Psoas muscle (tissue), 8 donors: ENCODE results near the gene SPECC1L. TPM values are rescaled to one million over a fixed set of nuclear protein-coding genes. Genes with fewer than 3 reads are reported as not detected.

Experiments used
- ATAC-seq, 4 donors: fragments of 200-7000 bp; cut with Tn5 transposase; one replicate each; pipeline ENCODE4 v1.9.1; 2020; ENCODE audit warnings: moderate library complexity in 3 of 4, mild to moderate bottlenecking in 2 of 4
- DNase-seq, 2 donors: peaks; one replicate each; pipeline ENCODE4 v3.0.0-alpha.2; 2020
- H3K27ac ChIP-seq: fragments of 200-600 bp; one replicate; pipeline ENCODE4 v1.8.0; 2022
- H3K27me3 ChIP-seq, 3 donors: fragments of 200-600 bp in 1 of 3; one replicate each; pipeline versions ENCODE4 v1.6.1 to v1.8.0; 2013 to 2022; ENCODE audit warnings: low read length in 2 of 3, mild to moderate bottlenecking in 2 of 3, moderate library complexity in 1 of 3; ENCODE audit not compliant: insufficient read depth in 3 of 3
- H3K36me3 ChIP-seq, 2 donors: fragments of 200-600 bp in 1 of 2; one replicate each; pipeline versions ENCODE4 v1.6.1 to v1.8.0; 2013 to 2022; ENCODE audit warnings: low read depth in 1 of 2, mild to moderate bottlenecking in 1 of 2, moderate library complexity in 1 of 2; ENCODE audit not compliant: insufficient read depth in 1 of 2
- H3K4me1 ChIP-seq: fragments of 200-600 bp; one replicate; pipeline ENCODE4 v1.8.0; 2022
- H3K4me3 ChIP-seq: fragments of 200-600 bp; one replicate; pipeline ENCODE4 v1.8.0; 2022; ENCODE audit warnings: mild to moderate bottlenecking
- H3K9me3 ChIP-seq: fragments of 200-600 bp; one replicate; pipeline ENCODE4 v1.8.0; 2022
- CTCF ChIP-seq: fragments of 200-600 bp; IDR thresholded peaks from one replicate; pipeline ENCODE4 v1.8.0; 2022; ENCODE audit warnings: antibody characterized with exemption
- WGBS, 3 donors: extraction: QIAGEN DNeasy Blood & Tissue Kit; methylation state at CpG; one replicate each; pipeline versions ENCODE4 v1.1.6 to v1.1.7; 2013; 5-methylcytosine and 5-hydroxymethylcytosine counted together
- intact Hi-C, 2 donors: fragments of 100-400 bp; cut with DNase I; formaldehyde crosslinking; loops; one replicate each; pipeline versions ENCODE4 v1.11.0 to v1.14.2; 2022
- polyA plus RNA-seq, 3 donors: library from polyadenylated mRNA; stranded (reverse); fragments of 200-250 nt; gene quantifications; one replicate each; pipeline ENCODE4 v1.2.3, GENCODE V29; 2013
- total RNA-seq, 4 donors: library from RNA; stranded (reverse); fragmentation: NEBNext Ultra II Directional in 2 of 4; extraction: Animal tissue kit (Norgen Biotek cat#: 25700) in 2 of 4; gene quantifications; one replicate each; pipeline versions ENCODE4 v1.2.1 to v1.2.4, GENCODE V29; 2021 to 2023
- donor health status: healthy with polysubstance abuse.
- donor health status: DM: no; HTN: no; CAD: no; lungs with moderate emphysema.
- donor health status: Bipolar disorder and iron deficiency.
- donor health status: healthy.
- donor health status: DM: yes; HTN: yes; CAD: no.
- donor health status: DM: no; HTN: no; CAD: no.
- donor health status: DM: no; HTN: no; CAD: no.
- donor health status: DM: yes; HTN: yes; CAD: no.

SPECC1L gene
- total and polyA plus RNA-seq, 7 donors: 6.8 to 29.9 (median 23.6) TPM

- Histone ChIP-seq H3K27ac (peak overlapping the region; percentile 76), H3K4me3 (no peak overlapping the region), H3K4me1 (peaks cover 39% of the 10 kb centered on the region), H3K36me3 (no peaks in the 10 kb centered on the region), H3K27me3 (no peaks in the 10 kb centered on the region), H3K9me3 (no peaks in the 10 kb centered on the region)
- ATAC-seq: no peak
- no peak for TF ChIP-seq CTCF
- no peak for DNase-seq
- WGBS, 3 donors: 94 to 96% (median 95%) methylated on average over 3 of the region's 3 CpGs
- intact Hi-C loops: no loop called here
Observed at GRCh38 chr22:24403346-24403745, 132.7 kb downstream of the SPECC1L start.

DNA sequence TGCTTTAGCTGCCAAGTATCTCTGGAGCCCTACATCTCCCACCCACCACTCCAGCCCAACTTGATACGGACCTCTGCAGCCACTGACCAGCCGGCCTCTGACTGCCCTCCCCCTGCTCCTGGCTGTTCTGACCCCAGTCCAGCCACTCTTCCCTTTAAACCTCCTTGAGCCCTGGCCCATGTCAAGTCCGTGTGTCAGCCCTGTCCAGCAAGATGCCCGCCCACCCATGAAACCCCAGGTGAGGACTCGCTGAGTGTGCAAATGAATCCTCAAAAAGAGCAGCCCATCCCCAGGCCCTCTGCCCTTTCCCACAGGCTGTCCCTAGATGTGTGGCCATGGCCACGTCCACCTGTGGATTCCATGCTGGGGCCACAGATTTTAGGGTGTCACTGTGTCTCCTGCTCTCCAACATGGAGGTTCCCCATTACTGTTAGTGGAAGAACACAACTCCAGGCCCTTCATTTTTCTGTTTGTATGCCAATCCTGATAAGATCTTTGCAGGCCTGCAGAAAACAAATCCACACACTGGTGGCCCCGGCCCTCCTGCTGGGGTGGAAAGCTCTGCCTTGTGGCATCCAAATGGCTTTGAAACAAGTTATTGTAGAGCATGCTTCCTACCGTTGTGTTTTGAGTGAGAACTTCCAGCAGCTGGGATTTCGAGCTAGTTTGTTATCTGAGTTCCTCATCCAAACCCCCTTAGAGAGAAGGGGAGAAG, 134.1 kb downstream of the SPECC1L start:
- H3K4me3 ChIP-seq: no peak overlapping the region
- ATAC-seq: no peak
- intact Hi-C loops: no loop called here

DNA sequence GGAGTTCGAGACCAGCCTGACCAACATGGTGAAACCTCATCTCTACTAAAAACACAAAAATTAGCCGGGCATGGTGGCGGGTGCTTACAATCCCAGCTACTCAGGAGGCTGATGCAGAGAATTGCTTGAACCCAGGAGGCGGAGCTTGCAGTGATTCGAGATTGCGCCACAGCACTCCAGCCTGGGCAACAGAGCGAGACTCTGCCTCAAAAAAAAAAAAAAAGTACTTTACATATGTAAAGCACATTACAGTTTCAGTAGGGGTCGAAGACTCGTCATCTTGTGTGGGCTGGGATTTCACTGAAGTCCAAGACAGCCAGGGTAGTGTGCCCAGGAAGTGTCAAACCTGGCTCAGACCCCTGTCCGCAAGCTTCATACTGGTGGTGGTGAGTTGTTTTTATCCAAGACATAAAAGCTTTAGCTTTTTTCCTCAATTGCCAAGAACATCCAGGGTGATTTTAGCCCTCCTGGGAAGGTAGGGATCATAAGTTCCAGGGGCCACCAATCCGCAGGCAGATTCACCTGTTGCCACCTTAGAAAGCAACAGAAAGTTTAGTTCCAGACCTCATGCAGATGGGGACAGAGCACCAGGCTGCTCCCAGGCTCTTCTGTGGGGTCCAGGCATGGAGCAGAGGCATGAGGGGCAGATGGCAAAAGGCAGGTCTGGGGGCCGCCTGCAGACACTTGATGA, 135.1 kb downstream of the SPECC1L start:
- no peaks in the 10 kb centered on the region for H3K27me3 ChIP-seq
- no peak overlapping the region for H3K4me3 ChIP-seq
- no peaks in the 10 kb centered on the region for H3K36me3 ChIP-seq
- ATAC-seq (no peak), DNase-seq (peak in 1 of 2 donors; percentile 31)
- intact Hi-C loops: no loop called here
- 96 to 97% (median 97%) methylated on average over 12 of the region's 12 CpGs for WGBS, 3 donors
- no peak overlapping the region for H3K27ac ChIP-seq
- H3K9me3 ChIP-seq: no peaks in the 10 kb centered on the region
- no peak for TF ChIP-seq CTCF
- peaks cover 26% of the 10 kb centered on the region for H3K4me1 ChIP-seq

More for the DNA sequence above, 134.1 kb downstream of the SPECC1L start:
- no peaks in the 10 kb centered on the region for H3K9me3 ChIP-seq
- 79 to 86% (median 83%) methylated on average over 9 of the region's 9 CpGs for WGBS, 3 donors
- H3K4me1 ChIP-seq: peaks cover 37% of the 10 kb centered on the region
- no peak for TF ChIP-seq CTCF
- no peak overlapping the region for H3K27ac ChIP-seq
- H3K27me3 ChIP-seq: no peaks in the 10 kb centered on the region
- no peaks in the 10 kb centered on the region for H3K36me3 ChIP-seq
- peak in 1 of 2 donors; percentile 23 for DNase-seq

DNA sequence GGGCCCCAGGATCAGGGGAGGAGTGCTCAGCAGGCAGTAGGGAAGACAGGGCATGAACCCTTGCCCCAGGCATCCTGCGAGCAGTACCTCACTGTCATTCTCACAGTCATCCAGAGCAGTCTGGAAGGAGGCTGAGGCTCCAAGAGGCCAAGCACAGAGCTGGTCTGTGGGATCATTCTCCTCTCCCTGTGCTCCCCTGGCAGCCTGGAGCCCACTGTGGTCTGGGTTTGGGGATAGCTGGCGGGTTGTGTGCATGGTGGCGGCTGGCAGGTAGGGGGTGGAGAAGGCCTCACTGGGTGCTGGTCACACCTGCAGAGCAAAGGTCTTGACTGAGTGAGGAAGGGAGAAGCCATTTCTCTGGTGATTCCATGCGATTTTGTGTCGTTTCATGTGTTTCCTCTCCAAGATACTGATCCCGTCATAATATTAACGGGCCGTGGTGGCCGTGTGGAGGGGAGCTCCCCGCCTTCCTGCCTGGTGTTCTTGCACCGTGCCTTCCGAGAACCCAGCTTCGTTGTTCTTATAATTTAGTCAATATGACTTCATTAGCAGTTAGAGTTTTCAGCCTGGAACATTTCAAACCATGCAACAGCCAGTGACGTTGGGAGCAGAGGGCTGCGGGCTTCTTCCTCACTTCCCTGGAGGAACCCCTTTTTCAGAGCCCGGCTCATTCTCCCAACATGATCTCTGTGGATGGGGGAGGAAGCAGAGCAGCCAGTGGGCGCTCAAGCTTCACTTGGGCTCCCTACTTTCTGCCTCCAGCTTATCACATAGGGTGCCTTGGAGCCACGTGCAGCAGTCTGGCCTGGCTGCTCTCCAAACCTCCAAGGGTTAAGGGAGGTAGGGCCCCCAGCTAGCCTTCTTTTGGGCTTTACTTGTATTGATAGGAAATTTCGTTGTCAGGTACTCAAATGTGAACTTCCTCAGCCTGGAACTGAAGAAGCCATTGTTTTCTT, 136.0 kb downstream of the SPECC1L start:
- Histone ChIP-seq H3K9me3 (no peaks in the 10 kb centered on the region), H3K4me1 (peaks cover 20% of the 10 kb centered on the region), H3K27ac (no peak overlapping the region), H3K4me3 (no peak overlapping the region), H3K36me3 (peaks cover 0 to 4% of the 10 kb centered on the region in 2 donors), H3K27me3 (no peaks in the 10 kb centered on the region)
- intact Hi-C loops: no loop called here
- ATAC-seq (no peak), DNase-seq (peak in 1 of 2 donors; percentile 35)
- no peak for TF ChIP-seq CTCF
- 80 to 83% (median 82%) methylated on average over 19 of the region's 19 CpGs for WGBS, 3 donors
